ENCODE data around the gene DRG1.
"Not testable (repeated sequence)": the region's sequence is repeated elsewhere in the genome, so short reads cannot be mapped to it uniquely, and the experiment has no call there.

DRG1 gene

GRCh38 chr22:31363885-31364465 is 35.4 kb upstream of the DRG1 start:
- H3K4me3 ChIP-seq (ENCODE audit: low read depth, low read length), result no peak overlapping the region
- DNase-seq (ENCODE audit: low read depth, low spot score), result no peak
- in situ Hi-C loops (cut with HindIII; ENCODE audit: low sequenced_read_pairs), result no loop called here
- TF ChIP-seq CTCF (IDR thresholded peaks at IDR 0.05; ENCODE audit: low read depth, low read length), result no peak

DNA sequence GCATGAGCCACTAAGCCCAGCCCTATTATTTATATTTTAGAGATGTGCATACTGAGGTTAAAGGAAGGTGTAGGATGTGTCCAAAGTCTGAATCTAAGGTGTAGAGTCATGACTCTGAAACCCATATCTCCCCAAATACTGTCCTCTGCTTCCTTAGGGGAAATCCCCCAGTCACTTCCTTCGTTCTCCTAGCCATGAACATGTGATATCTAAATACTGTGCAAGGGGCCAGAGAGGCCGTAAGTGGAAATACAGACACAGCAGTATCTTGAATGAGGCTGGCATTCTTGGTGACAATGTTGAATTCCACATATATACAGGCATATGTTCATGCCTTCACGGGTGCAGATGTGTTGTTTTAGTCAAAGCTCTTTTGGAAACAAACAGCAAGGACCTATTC is 32.0 kb upstream of the DRG1 start:
- no peak for DNase-seq (ENCODE audit: low read depth, low spot score)
- in situ Hi-C loops (cut with HindIII; ENCODE audit: low sequenced_read_pairs), result no loop called here
- no peak overlapping the region for H3K4me3 ChIP-seq (ENCODE audit: low read depth, low read length)
- TF ChIP-seq CTCF (IDR thresholded peaks at IDR 0.05; ENCODE audit: low read depth, low read length), result no peak

DNA sequence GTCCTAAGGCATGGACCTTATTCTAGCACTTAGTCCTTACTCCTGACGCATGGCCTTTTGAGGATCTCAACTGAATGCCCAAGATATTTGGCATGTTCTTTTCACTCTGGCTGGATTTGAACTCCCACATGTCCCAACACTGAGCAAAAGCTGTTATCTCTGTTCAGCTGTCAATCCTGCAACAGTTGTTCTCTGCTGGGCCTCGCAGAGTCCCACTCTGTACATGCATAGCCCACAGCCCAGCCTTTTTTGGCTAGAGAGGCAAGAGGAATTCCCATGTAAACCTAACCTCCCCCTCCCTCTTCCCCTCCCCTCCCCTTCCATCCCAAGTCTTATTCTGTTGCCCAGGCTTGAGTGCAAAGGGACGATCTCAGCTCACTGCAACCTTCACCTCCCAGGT is 21.8 kb upstream of the DRG1 start:
- DNase-seq (ENCODE audit: low read depth, low spot score), result no peak
- no peak for TF ChIP-seq CTCF (IDR thresholded peaks at IDR 0.05; ENCODE audit: low read depth, low read length)
- in situ Hi-C loops (cut with HindIII; ENCODE audit: low sequenced_read_pairs), result no loop called here
- H3K4me3 ChIP-seq (ENCODE audit: low read depth, low read length), result no peak overlapping the region

DNA sequence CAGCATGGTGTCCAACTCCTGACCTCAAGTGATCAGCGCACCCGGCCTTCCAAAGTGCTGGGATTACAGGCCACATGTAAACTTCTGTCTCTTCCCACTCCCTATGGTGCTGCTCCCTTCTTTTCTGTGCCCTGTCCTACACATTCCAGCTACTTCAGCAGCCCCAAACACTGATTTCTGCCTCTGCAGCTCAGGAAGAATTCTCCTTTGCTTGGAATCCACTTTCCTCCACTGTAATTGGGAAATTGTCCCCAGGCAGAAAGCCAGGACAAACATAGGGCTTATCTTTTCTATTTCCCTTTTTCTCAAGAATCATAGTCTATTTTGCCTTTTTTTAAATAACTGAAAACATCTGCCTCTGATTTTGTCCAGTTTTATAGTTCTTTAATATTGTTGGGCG is 21.3 kb upstream of the DRG1 start:
- H3K4me3 ChIP-seq (ENCODE audit: low read depth, low read length), result no peak overlapping the region
- TF ChIP-seq CTCF (IDR thresholded peaks at IDR 0.05; ENCODE audit: low read depth, low read length), result no peak
- in situ Hi-C loops (cut with HindIII; ENCODE audit: low sequenced_read_pairs), result no loop called here
- no peak for DNase-seq (ENCODE audit: low read depth, low spot score)

GRCh38 chr22:31378651-31379050 is 20.8 kb upstream of the DRG1 start:
- in situ Hi-C loops (cut with HindIII; ENCODE audit: low sequenced_read_pairs); H3K4me3 ChIP-seq (ENCODE audit: low read depth, low read length): not testable (repeated sequence)

DNA sequence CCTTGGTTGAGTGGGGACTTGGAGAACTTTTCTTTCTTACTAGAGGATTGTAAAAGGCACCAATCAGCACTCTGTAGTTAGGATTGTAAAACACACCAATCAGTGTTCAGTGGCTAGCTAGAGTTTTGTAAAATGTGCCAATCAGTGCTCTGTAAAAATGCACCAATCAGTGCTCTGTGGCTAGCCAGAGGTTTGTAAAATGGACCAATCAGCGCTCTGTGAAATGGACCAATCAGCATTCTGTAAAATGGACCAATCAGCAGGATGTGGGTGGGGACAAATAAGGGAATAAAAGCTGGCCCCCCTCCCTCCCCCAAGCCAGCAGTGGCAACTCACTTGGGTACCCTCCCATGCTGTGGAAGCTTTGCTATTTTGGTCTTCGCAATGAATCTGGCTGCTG is 5.5 kb upstream of the DRG1 start:
- no peak for DNase-seq (ENCODE audit: low read depth, low spot score)
- in situ Hi-C loops (cut with HindIII; ENCODE audit: low sequenced_read_pairs), result no loop called here

More at GRCh38 chr22:31378651-31379050, 20.8 kb upstream of the DRG1 start:
- DNase-seq (ENCODE audit: low read depth, low spot score), result not testable (repeated sequence)

GRCh38 chr22:31394326-31394725 is 5.1 kb upstream of the DRG1 start:
- no peak for TF ChIP-seq CTCF (IDR thresholded peaks at IDR 0.05; ENCODE audit: low read depth, low read length)
- H3K4me3 ChIP-seq (ENCODE audit: low read depth, low read length), result no peak overlapping the region
- DNase-seq (ENCODE audit: low read depth, low spot score), result no peak
- in situ Hi-C loops (cut with HindIII; ENCODE audit: low sequenced_read_pairs), result no loop called here

More for the DNA sequence above, 5.5 kb upstream of the DRG1 start:
- H3K4me3 ChIP-seq (ENCODE audit: low read depth, low read length), result no peak overlapping the region
- no peak for TF ChIP-seq CTCF (IDR thresholded peaks at IDR 0.05; ENCODE audit: low read depth, low read length)

Data from astrocyte of the spinal cord (primary cell).